Suppressor macrophage treated with lipopolysaccharide for 1 hour (primary cell): ENCODE results near the gene SH3PXD2B.

Source experiments
- DNase-seq, 3 donors: peaks; one replicate each; pipeline ENCODE4 v3.0.0-alpha.2; 2020 to 2022

Gene SH3PXD2B

DNA sequence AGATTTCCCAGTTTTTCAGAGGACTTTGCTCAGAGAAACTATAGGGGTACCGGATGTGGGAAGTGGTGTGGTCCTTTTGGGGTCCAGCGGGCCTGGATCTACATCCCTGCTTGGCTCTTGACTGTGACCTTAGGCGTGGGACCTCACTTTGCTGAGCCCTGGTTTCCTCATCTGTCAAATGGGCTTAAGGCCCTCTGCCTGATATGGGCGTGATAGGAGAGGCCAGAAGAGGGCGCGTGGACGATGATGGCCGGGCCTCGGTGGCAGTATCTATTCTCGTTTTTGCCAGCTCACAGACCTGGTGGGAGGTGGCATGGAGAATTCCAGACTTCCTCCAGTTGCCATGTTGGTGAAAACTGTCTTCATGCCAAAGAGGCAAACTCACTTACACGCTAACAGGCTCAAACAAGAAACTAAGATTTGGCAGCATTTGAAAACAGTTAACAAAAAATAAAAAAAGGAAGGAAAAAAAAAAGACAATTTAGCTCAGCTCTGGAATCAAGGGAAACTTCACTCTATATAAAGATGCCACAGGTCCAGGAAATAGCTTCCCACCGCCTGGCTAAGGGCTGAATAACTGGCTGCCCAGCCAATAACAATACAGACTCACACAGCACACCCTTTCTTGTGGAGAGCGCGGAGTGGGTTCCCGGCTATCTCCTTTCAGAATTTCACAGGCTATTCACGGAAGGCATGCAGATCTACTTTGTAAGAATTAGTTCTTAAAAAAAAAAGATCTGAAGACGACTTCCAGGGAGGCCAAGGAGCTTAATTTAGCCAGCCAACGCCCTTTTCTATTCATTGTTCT, 1.7 kb downstream of the SH3PXD2B start:
- DNase-seq, result no peak

DNA sequence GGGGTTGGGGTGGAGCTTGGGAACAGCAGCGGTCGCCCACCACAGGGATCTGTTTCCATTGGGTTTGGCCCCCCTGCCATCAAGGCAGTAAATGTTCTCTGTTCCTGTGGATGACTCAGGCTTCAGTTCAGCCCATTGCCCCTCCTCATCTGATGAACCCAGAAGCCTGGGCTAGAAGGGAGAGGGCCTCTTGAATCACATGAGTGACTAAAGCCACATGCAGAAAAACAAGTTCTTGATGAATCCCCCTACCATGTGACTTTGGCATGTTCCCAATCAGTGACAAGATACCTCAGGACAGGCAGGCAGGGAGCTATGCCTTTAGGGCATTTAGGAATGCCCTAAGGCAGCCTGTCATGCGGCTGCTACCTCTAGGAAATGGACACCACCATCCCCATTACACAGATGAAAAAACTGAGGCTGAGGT, 2.5 kb downstream of the SH3PXD2B start:
- DNase-seq, result peak; percentile 74 to 90 (median 78)

DNA sequence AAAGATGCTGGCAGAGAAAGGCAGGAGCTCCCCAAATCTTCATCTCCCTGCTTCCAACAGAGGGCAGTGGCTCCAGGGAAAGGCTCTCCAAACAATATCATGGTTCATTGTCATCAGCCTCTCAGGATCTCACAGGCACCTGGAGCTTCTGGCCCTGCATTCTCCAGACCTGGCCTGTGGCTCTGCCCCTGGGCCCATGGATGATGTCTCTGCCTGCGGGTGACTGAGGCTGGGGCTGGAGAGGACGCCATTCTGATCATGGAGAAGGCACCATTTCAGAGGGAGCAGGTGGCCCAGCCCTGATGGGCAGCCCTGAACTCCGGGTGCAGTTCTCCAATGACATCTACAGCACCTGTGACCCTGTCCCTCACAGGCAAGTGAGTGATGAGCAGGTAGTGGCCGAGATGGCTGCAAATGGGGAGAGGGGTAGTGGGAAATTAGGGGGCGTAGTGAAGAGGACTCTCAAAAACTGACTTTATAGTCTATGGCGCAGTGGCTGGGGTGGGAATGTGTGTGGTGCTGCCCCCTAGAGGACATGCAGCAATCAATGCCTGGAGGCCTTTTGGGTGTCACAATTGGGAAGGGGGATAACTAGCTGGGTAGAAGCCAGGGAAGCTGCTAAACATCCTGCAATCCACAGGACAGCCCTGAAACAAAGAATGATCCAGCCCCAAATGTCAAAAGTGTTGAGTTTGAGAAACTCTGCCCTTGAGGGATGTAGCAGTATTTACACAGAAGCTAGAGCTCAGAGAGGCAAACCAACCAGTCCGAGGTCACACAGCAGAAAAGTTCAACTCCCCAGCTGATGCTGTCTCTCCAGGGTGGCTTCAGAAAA, 3.2 kb downstream of the SH3PXD2B start:
- peak; percentile 63 to 73 (median 65) for DNase-seq

DNA sequence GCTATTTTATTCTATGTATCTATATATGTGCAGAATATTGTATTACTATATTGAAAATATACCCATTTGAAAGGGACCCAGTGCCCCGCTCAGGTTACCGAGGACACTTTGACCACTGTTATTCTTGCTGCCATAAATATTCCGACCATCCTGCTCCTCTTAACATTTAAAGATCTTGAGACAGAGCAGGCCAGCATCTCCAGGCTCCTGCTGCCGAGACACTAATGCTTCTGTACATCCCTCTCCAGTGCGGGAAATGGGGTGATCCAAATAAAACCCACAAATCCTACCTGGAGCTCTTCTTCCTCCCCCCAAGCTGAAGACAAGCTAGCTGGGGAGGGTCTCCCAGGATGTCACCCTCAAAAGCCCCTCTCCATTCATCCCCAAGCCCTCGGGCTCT, 3.9 kb downstream of the SH3PXD2B start:
- no peak for DNase-seq

DNA sequence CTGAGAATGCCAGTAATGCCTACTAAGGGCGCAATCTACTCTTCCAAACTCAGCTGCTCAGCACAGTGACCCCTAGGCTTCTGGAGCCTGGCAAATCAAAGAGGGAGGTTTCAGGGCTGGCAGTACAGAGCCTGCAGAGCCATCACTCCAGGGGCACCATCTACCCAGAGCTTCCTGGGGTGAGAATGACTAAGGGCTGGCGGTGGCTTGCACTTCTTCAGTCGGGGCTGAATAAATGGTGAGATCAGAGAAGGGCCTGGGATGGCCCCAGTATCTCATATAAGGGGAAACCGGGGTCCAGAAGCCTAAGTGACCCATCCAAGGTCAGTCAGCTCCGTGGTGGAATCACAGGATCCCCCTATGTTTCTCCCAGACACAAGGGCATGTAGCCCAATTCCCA, 5.3 kb downstream of the SH3PXD2B start:
- no peak for DNase-seq

DNA sequence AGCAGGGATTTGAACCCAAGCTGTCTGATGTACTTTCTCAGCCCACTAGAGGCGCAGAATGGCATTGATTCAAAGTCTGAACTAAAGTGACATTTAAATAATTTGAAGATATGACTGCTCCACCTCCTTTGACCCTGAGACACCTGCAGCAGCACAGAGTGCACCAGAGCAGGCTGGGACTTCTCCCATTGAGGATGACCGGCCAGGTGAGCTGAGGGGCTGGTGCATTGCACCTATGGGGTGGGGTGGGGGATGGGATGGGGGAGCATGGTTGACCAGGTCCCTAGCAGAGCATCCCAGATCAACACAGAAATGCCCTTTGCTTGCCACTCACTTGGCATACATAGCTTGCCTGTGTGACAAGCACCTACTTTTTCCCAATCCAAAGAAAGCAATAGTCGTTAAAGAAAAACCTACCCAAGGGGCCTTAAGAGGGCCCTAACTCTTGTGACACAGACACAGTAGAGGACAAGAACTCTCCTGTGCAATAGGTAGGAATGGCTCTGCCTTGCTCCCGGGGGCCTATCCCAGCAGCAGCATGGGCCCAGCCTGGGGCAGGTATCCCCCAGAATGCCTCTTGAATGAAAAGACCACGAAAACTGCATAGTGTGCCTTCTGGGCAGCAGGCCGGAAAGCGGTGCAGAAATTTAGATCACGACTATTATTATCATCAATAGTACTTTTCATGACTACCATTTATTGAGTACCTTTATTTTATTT, 6.5 kb downstream of the SH3PXD2B start:
- DNase-seq, result no peak

DNA sequence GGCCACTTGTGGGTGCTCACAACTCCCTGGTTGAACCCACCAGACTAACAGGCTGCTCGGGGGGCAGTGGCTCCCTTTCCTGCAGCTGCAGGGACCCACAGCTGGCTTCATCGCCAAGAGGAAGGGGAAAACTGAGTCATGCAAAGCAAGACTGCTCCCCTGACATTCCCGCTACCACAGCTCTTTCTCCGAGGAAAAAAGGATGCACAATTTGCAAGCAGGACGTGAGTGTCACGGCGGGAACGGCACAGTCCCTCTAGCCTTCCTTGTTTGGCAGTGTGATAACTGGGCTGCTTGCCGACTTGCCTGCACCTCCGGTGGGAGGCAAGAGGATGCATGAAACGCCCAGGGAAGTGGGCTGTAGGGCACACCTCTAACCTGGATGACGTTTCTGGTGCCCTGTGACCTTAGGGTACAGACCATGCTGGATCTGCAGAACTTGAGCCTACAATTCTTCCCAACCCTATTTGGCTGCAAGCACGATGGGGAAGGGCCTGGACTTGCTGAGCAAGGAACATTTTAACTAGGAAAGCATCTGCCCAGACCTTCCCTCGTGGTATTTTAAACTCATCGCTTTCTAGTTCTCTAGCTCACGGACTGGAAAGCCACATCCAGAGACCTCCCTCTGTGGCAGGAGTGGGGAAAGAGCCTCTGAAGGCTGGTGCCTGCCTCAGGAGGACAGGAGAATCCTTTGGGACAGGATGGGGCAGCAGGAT, 7.8 kb downstream of the SH3PXD2B start:
- no peak for DNase-seq

DNA sequence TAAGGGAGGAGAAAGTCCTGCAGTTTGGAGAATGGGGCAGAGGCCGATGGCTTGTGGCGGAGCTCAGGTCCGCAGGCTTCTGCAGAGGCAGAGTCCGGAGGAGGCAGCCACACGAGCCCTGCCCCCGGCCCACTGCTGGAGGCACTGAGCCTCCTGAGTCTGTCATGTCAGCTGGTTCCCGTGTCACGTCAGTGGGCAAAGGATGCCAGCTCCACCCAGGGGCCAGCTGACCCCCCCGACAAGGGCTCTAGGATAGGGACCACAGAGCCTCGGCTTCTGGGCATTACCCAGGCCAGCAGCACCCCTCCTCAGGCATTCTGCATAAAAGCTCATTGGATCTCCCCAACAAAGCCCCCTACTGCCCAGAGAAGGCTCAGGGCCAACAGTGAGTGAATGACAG, 8.5 kb downstream of the SH3PXD2B start:
- DNase-seq, result no peak

DNA sequence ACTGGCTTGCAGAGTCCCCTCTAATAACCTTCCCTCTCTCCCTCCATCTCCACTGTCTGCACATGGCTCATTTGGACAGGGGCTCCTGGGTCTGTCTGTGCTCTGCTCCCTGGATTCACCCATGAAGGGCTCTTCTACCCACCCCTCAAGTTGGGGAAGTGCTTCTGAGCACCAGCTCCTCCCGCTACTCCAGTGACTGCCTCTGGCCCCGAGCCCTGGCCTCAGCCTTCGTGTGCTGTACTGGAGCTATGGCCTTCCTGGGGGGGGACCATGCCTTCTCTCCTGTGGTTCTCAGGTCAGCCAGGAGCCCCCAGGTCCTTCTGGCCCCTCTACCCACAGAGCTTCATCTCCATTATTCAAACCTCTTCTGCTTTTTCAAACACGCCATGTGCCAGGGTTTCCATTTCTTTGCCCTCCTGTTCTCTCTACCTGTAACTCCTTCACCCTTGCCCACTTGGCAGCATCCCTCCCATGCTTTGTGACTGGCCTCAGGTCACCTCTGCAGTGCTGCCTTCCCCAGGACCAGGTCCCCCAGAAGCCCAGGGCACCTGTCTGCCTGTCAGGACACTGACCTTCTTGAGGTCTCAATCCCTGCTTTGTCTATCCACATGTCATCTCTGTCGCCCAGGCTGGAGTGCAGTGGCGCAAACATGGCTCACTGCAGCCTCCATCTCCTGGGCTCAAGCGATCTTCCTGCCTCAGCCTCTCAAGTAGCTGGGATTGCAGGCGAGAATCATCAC, 9.5 kb downstream of the SH3PXD2B start:
- no peak for DNase-seq

DNA sequence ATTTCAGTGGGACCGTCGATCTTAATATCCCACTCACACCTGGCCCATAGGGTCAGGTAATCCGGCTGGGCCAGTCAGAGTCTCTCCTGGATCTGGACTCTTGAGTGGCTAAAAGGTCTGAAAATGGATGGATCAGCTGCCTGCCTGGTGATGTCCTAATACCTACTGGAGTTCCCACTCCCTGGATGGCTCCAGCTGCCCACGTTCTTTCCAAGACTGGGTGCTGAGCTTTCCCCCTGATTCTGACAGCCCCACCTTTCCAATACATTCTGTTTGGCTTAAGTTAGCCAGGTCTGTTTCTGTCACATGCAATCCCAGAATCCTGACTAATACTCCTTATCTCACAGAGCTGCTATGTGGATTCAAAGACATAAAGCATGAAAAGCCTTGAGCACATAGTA, 10.2 kb downstream of the SH3PXD2B start:
- DNase-seq, result no peak

DNA sequence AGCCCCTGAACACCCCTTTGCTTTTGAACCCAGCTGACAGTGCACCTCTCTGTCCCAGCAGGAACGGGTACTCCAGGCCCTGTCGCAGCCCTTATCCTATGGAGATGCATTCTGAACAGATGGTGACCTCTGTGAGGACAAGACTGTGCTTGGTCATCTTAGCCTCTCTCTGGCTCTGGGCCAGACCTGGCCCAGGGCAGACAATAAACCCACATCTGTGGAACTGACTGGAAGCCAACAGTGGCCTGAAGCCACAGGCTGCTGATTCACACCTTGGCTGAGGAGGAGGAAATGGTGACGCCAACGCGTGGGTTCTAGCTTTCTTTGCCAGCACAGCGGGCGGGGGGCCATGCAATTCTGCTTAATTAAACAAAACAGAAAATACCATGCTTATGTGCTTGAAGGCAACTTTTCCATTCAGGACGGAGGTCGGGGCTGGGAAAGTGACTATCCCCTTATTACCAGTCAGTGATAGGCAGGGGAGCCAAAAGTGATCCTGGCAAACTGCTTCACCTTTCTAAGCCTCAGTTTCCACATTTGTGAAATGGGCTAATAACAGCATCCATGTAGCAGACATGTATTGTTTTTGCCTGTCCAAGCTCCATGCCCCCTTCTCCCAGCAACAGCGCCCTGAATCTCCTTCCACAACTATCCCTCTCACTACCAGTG, 10.8 kb downstream of the SH3PXD2B start:
- DNase-seq, result peak; percentile 83 to 92 (median 85)

DNA sequence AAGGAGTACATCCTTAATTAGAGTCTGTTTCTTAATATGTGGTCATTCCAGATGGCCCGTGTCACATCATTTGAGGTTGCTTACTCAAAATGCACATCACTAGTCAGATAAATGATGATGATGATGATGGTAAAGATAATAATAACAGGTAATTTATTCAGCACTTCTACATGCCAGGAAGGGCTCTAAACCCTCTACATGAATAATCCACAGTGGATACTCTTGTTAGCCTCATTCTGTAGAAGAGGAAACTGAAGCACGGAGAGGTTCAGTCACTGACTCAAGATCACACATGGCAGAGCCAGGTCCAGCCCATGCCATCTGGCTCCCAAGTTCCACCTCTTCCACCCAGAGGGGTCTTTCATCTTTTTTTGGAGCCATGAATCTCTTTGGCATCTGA, 11.7 kb downstream of the SH3PXD2B start:
- DNase-seq, result no peak

DNA sequence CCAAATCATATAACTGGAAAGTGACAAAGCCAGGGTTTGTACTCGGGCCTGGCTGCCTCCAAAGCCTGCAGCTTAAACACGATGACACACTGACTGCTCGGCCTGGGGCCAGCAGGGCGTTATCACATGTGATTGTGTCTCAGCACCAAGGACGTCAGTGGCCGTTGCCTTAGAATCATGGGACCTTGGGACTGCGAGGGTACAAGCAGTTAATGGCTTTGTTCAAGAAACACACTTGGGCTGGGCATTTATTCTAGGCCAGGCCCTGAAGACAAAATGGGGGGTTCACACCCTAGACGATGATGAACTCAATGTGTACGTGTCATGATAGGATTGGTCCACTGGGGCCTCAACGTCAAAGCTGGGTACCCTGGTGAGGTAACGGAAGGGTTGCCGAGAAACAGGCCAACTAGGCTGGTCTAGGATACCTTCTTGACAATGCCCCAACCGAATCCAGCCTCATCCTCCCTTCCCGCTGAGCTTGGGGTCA, 13.0 kb downstream of the SH3PXD2B start:
- no peak for DNase-seq

DNA sequence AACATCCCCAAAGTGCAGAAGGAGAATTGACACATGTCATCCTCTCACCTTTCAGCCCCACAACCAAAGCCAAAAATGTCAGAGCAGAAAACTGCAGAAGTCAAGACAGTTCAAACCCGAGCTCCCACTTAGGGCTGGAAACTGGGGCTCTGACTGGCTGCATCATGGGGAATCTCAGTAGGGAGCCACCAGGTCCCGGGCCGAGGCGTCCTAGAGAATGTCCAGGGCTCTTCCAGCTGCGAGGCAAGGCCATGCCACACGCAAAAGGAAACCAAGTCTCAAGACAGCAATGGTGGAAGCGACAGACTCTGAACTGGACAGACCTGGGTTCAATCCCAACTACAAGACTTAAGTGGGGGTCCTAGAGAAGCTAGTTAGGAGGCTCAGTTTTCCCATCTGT, 13.8 kb downstream of the SH3PXD2B start:
- DNase-seq, result no peak

DNA sequence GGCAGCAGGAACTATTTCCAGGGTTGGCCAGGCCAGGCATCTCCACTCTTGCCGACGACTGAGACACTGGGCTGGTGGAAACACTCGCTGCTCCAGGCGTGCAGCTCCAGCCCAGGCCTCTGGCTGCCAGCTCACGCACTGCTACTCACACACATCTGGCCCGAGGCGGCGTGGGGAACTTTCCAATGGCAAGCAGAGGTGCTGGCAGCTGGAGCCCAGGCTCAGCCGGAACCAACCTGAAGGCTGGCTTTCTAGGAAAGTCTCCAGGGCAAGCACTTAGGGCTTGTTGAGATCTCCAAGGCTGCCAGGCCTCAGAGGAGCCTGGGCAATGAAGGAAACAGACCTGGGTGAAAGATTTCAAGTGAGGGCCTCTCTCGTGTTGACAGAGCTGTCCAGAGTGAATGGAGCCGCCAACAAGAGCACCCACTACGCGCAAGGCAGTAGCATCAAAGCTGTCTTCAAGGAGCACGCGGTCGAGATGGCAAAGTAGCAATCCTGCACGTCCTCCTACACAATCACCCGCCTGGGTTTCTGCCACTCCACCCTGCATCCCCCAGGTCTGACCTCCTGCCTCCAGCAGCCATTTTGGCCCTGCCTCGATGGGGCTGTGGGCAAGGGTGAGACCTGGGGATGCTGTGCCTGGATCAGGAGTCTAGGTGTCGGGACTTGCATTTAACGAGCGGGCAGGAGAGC, 14.4 kb downstream of the SH3PXD2B start:
- DNase-seq, result no peak

DNA sequence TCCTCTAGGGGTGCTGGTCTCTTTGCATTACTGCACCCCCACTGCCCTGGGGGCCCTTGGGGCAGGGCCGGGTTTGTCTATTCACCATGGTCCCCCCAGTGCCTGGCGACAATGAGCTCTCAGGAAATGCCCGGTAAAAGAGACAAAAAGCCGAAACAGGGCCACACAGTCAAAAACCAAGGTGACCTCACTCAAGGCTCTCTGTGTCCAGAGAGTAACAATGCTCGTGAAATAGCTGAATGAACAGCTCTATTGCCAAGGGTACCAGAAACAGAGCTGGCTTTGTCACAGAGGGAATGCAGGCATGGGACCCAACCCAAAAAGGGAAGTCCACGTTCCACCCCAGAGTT, 16.0 kb downstream of the SH3PXD2B start:
- DNase-seq, result peak; percentile 25 to 59 (median 36)

DNA sequence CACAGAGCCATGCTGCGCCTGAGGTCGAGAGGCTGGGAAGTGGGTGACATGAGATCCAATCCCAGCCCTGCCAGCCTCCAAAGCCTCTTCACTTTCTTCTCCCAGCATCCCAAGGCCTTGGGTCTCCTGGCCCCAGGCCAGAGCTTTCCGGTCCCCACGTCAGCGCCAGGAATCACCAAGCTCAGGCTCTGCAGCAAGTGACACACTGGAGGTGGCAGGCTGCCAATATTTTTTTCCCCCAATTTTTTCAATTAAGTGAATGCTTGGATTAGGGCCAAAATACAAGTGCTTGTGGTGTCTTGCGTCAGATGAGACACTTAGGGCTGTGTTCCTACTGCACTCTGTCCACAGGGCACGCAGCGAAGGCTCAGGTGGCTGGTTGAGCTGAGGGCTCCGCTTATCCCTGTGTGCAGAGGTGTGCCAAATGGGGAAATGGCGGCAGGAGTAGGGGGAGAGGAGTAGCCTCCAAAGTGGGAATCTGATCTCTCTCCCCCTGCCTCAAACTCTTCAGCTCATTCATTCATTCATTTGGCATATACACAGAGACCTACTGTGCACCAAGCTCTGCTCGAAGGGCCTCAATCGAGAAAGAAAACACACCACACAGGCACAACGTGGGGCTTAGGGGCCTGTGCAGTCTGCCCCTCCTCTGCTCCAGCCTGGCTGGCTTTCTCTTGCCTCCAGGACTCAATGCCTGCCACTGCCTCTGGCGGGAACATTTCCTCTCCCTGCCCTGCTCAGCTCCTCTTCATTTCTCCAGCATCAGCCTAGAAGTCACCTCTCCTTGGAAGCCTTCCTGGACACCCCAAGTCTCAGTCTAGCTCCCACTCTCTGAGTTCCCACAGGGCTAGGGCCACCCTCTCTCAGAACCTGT, 16.6 kb downstream of the SH3PXD2B start:
- DNase-seq, result peak; percentile 69 to 87 (median 75)

DNA sequence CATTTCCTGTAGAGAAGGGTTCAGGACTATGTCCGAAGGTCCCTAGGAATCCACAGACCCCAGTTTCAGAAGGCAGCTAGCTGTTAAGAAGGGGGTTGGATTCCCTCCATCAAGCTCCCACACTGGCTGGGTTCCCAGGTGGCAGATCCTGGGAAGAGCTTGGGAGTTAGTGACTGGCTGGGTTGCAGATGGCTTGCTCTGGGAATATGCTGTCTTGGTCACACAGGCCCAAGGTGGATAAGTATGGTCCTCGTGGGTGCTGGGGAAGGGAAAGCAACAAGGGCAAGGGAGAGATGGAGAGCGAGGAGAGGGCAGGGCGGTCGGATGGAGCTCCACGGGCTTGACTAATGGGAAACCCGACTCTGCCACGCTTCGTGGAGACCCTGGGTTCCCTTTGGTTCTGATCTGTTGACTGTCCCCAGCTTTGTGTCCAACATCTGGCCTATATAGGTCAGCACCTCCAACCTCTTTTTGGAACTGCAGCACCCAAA, 17.4 kb downstream of the SH3PXD2B start:
- DNase-seq, result no peak

DNA sequence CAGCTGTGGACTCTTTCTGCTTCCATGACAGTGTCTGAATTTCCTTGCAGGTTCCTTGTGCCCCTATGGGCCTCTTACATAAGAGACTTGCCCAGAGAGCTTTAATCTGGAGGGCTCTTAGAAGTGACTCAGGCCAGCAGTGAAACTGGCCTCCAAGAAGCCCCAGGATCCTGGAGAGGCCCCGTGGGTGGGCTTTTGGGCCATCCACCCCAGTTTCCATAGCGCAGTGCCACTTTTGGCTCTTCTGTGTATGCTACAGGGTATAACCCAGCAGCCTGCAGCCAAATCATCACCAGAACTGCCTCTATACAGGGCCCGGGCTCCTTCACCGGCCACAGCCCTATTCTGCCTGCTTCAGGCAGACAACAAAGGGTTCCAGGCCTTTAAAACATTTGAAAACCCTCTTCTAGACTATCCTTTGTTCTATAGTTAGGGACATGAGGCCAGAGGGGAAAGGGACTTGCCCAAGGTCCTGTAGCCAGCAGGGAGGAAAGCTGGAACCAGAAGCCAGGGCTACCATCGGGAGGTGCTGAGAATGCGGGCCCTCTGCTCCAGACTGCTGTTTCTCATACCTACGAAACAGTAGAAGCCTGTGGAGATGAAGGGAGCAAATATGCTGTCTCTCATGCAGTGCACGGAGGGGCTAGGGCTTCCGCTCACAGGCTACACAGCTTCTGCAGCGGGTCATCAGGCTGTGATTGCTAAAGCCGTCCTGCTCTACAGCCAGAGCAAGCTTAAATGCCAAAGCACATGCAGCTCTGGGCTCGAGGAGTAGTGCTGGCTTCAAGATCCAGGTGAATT, 18.0 kb downstream of the SH3PXD2B start:
- no peak for DNase-seq
